ENCODE measurements around the gene TMEM91.
"Not testable (repeated sequence)": the region's sequence is repeated elsewhere in the genome, so short reads cannot be mapped to it uniquely, and the experiment has no call there.

Gene TMEM91

GRCh38 chr19:41363753-41364523 lies 12.4 kb upstream of the TMEM91 start, which contains the start of gene B9D2:
Gene B9D2, minus strand, starts transcription at chr19:41364149. Its CDS starts 630 bp downstream, at chr19:41363519.
- H3K4me1 ChIP-seq (ENCODE audit: control insufficient read depth, insufficient read depth, low read length, unreplicated experiment) = peaks cover 13% of the 10 kb centered on the region
- H3K36me3 ChIP-seq (ENCODE audit: insufficient read depth, low read length) = no peaks in the 10 kb centered on the region
- peaks cover 10% of the 10 kb centered on the region for H3K79me2 ChIP-seq (ENCODE audit: control insufficient read depth, insufficient read depth, low read length, unreplicated experiment)
- no peaks in the 10 kb centered on the region for H3K27me3 ChIP-seq (ENCODE audit: insufficient read depth, low read length)
- H3K27ac ChIP-seq (ENCODE audit: low read depth, low read length) = peak within 1 kb of the TSS; percentile 98
- H3K4me3 ChIP-seq (ENCODE audit: low read depth, low read length) = peak within 1 kb of the TSS; percentile 87
- H2AFZ ChIP-seq (ENCODE audit: low read length, unreplicated experiment) = peak within 1 kb of the TSS; percentile 67

- peak overlapping the region; percentile 67 for H2AFZ ChIP-seq (ENCODE audit: low read length, unreplicated experiment)
- H3K4me1 ChIP-seq (ENCODE audit: control insufficient read depth, insufficient read depth, low read length, unreplicated experiment) = peaks cover 13% of the 10 kb centered on the region
These were observed 11.6 kb upstream of the TMEM91 start for GRCh38 chr19:41364524-41365391.

GRCh38 chr19:41366089-41366488 lies 10.2 kb upstream of the TMEM91 start:
- Histone ChIP-seq H3K79me2 (ENCODE audit: control insufficient read depth, insufficient read depth, low read length, unreplicated experiment) (peaks cover 10% of the 10 kb centered on the region), H3K27ac (ENCODE audit: low read depth, low read length) (no peak overlapping the region), H3K36me3 (ENCODE audit: insufficient read depth, low read length) (no peaks in the 10 kb centered on the region), H2AFZ (ENCODE audit: low read length, unreplicated experiment) (no peak overlapping the region), H3K4me1 (ENCODE audit: control insufficient read depth, insufficient read depth, low read length, unreplicated experiment) (peaks cover 13% of the 10 kb centered on the region), H3K4me3 (ENCODE audit: low read depth, low read length) (no peak overlapping the region), H3K27me3 (ENCODE audit: insufficient read depth, low read length) (no peaks in the 10 kb centered on the region)

More at GRCh38 chr19:41364524-41365391, 11.6 kb upstream of the TMEM91 start:
- Histone ChIP-seq H3K36me3 (ENCODE audit: insufficient read depth, low read length) (no peaks in the 10 kb centered on the region), H3K79me2 (ENCODE audit: control insufficient read depth, insufficient read depth, low read length, unreplicated experiment) (peaks cover 10% of the 10 kb centered on the region), H3K27ac (ENCODE audit: low read depth, low read length) (peak overlapping the region; percentile 98), H3K4me3 (ENCODE audit: low read depth, low read length) (peak overlapping the region; percentile 87), H3K27me3 (ENCODE audit: insufficient read depth, low read length) (no peaks in the 10 kb centered on the region)

GRCh38 chr19:41367848-41368301 lies 8.5 kb upstream of the TMEM91 start:
- H3K27ac ChIP-seq (ENCODE audit: low read depth, low read length) = peak overlapping the region; percentile 86
- H3K4me1 ChIP-seq (ENCODE audit: control insufficient read depth, insufficient read depth, low read length, unreplicated experiment) = peaks cover 13% of the 10 kb centered on the region
- H2AFZ ChIP-seq (ENCODE audit: low read length, unreplicated experiment) = no peak overlapping the region

GRCh38 chr19:41369769-41370168 lies 6.6 kb upstream of the TMEM91 start:
- no peaks in the 10 kb centered on the region for H3K36me3 ChIP-seq (ENCODE audit: insufficient read depth, low read length)
- H3K4me1 ChIP-seq (ENCODE audit: control insufficient read depth, insufficient read depth, low read length, unreplicated experiment) = peaks cover 11% of the 10 kb centered on the region
- H2AFZ ChIP-seq (ENCODE audit: low read length, unreplicated experiment) = no peak overlapping the region
- H3K4me3 ChIP-seq (ENCODE audit: low read depth, low read length) = no peak overlapping the region
- no peak overlapping the region for H3K27ac ChIP-seq (ENCODE audit: low read depth, low read length)
- H3K27me3 ChIP-seq (ENCODE audit: insufficient read depth, low read length) = no peaks in the 10 kb centered on the region
- peaks cover 7% of the 10 kb centered on the region for H3K79me2 ChIP-seq (ENCODE audit: control insufficient read depth, insufficient read depth, low read length, unreplicated experiment)

More at GRCh38 chr19:41367848-41368301, 8.5 kb upstream of the TMEM91 start:
- Histone ChIP-seq H3K4me3 (ENCODE audit: low read depth, low read length) (no peak overlapping the region), H3K27me3 (ENCODE audit: insufficient read depth, low read length) (no peaks in the 10 kb centered on the region), H3K36me3 (ENCODE audit: insufficient read depth, low read length) (no peaks in the 10 kb centered on the region), H3K79me2 (ENCODE audit: control insufficient read depth, insufficient read depth, low read length, unreplicated experiment) (peaks cover 10% of the 10 kb centered on the region)

- not testable (repeated sequence) for H3K79me2 ChIP-seq (ENCODE audit: control insufficient read depth, insufficient read depth, low read length, unreplicated experiment); H3K27ac ChIP-seq (ENCODE audit: low read depth, low read length); H3K27me3 ChIP-seq (ENCODE audit: insufficient read depth, low read length); H3K4me3 ChIP-seq (ENCODE audit: low read depth, low read length); H3K36me3 ChIP-seq (ENCODE audit: insufficient read depth, low read length); H2AFZ ChIP-seq (ENCODE audit: low read length, unreplicated experiment); H3K4me1 ChIP-seq (ENCODE audit: control insufficient read depth, insufficient read depth, low read length, unreplicated experiment)
These were observed 5.2 kb upstream of the TMEM91 start for GRCh38 chr19:41371119-41371518.

- Histone ChIP-seq H2AFZ (ENCODE audit: low read length, unreplicated experiment) (no peak overlapping the region), H3K27ac (ENCODE audit: low read depth, low read length) (no peak overlapping the region)
These were observed 4.8 kb upstream of the TMEM91 start for GRCh38 chr19:41371541-41371940.

GRCh38 chr19:41372501-41372900 lies 3.8 kb upstream of the TMEM91 start:
- no peaks in the 10 kb centered on the region for H3K27me3 ChIP-seq (ENCODE audit: insufficient read depth, low read length)
- H2AFZ ChIP-seq (ENCODE audit: low read length, unreplicated experiment) = no peak overlapping the region
- peaks cover 6% of the 10 kb centered on the region for H3K4me1 ChIP-seq (ENCODE audit: control insufficient read depth, insufficient read depth, low read length, unreplicated experiment)
- no peaks in the 10 kb centered on the region for H3K36me3 ChIP-seq (ENCODE audit: insufficient read depth, low read length)
- H3K27ac ChIP-seq (ENCODE audit: low read depth, low read length) = no peak overlapping the region
- H3K4me3 ChIP-seq (ENCODE audit: low read depth, low read length) = no peak overlapping the region
- H3K79me2 ChIP-seq (ENCODE audit: control insufficient read depth, insufficient read depth, low read length, unreplicated experiment) = no peaks in the 10 kb centered on the region

More at GRCh38 chr19:41371541-41371940, 4.8 kb upstream of the TMEM91 start:
- Histone ChIP-seq H3K4me1 (ENCODE audit: control insufficient read depth, insufficient read depth, low read length, unreplicated experiment) (peaks cover 7% of the 10 kb centered on the region), H3K79me2 (ENCODE audit: control insufficient read depth, insufficient read depth, low read length, unreplicated experiment) (no peaks in the 10 kb centered on the region), H3K4me3 (ENCODE audit: low read depth, low read length) (no peak overlapping the region), H3K27me3 (ENCODE audit: insufficient read depth, low read length) (no peaks in the 10 kb centered on the region), H3K36me3 (ENCODE audit: insufficient read depth, low read length) (no peaks in the 10 kb centered on the region)

- H3K4me3 ChIP-seq (ENCODE audit: low read depth, low read length) = no peak overlapping the region
- no peak overlapping the region for H2AFZ ChIP-seq (ENCODE audit: low read length, unreplicated experiment)
- H3K36me3 ChIP-seq (ENCODE audit: insufficient read depth, low read length) = no peaks in the 10 kb centered on the region
- no peaks in the 10 kb centered on the region for H3K4me1 ChIP-seq (ENCODE audit: control insufficient read depth, insufficient read depth, low read length, unreplicated experiment)
- no peak overlapping the region for H3K27ac ChIP-seq (ENCODE audit: low read depth, low read length)
- no peaks in the 10 kb centered on the region for H3K79me2 ChIP-seq (ENCODE audit: control insufficient read depth, insufficient read depth, low read length, unreplicated experiment)
- H3K27me3 ChIP-seq (ENCODE audit: insufficient read depth, low read length) = no peaks in the 10 kb centered on the region
These were observed 2.3 kb upstream of the TMEM91 start for GRCh38 chr19:41373993-41374392.

- peak overlapping the region; percentile 76 for H3K4me3 ChIP-seq (ENCODE audit: low read depth, low read length)
- H3K36me3 ChIP-seq (ENCODE audit: insufficient read depth, low read length) = no peaks in the 10 kb centered on the region
These were observed 649 bp downstream of the TMEM91 start for GRCh38 chr19:41376998-41377365.

More at GRCh38 chr19:41376998-41377365, 649 bp downstream of the TMEM91 start:
- Histone ChIP-seq H3K27me3 (ENCODE audit: insufficient read depth, low read length) (no peaks in the 10 kb centered on the region), H3K4me1 (ENCODE audit: control insufficient read depth, insufficient read depth, low read length, unreplicated experiment) (no peaks in the 10 kb centered on the region), H2AFZ (ENCODE audit: low read length, unreplicated experiment) (no peak overlapping the region), H3K79me2 (ENCODE audit: control insufficient read depth, insufficient read depth, low read length, unreplicated experiment) (no peaks in the 10 kb centered on the region), H3K27ac (ENCODE audit: low read depth, low read length) (no peak overlapping the region)
